ENCODE data around the gene RASA3.

- no peak for TF ChIP-seq CTCF (conservative IDR thresholded peaks at IDR 0.05; ENCODE audit: low read length)
- no peak for TF ChIP-seq EZH2phosphoT487 (IDR thresholded peaks at IDR 0.05; ENCODE audit: borderline replicate concordance, low read depth, low read length)
Observed at GRCh38 chr13:113997845-113998751, 134.3 kb downstream of the RASA3 start.
